HepG2 (cell line): ENCODE measurements around the gene C1orf198. TPM values are rescaled to one million over a fixed set of nuclear protein-coding genes. Genes with fewer than 3 reads are reported as not detected.

ENCODE experiments used
- ATAC-seq: fragments of 200-7000 bp; cut with Tn5 transposase; 3 replicates; pipeline ENCODE4 v1.9.1; 2020; ENCODE audit warnings: mild to moderate bottlenecking, moderate library complexity
- BruUV-seq: library from RNA; stranded (reverse); fragments of 400-500 nt; replicated peaks from 2 replicates; lab custom pipeline; 2021; lab: Mats Ljungman, UMichigan
- CTCF ChIA-PET: fragments of 300-600 bp; formaldehyde crosslinking; extraction: SDS; loops from one replicate; lab custom pipeline; 2021; ENCODE audit warnings: low total read pairs, inconsistent platforms, low intra/inter-chr PET ratio; lab: Yijun Ruan, JAX
- POLR2A ChIA-PET: fragments of 350-600 bp; sonication (Branson Sonifier 250); formaldehyde crosslinking; loops from one replicate; lab custom pipeline; 2020; ENCODE audit warnings: antibody characterized with exemption, inconsistent platforms; lab: Yijun Ruan, JAX
- DNase-seq: peaks from one replicate; pipeline ENCODE4 v3.0.0-alpha.2; 2015; ENCODE audit warnings: low spot score
- FAIRE-seq: peaks from 3 replicates; lab custom pipeline; 2011; peaks lifted over from hg19 to GRCh38; lab: Jason Lieb, UNC
- H2AFZ ChIP-seq: one replicate; pipeline ENCODE4 v1.6.1; 2011; ENCODE audit warnings: low read length, inconsistent platforms
- H3K27ac ChIP-seq: fragments of 300-600 bp; 3 replicates; pipeline ENCODE4 v1.8.0; 2011; ENCODE audit warnings: mixed run types, mild to moderate bottlenecking, mixed read lengths, low read length, inconsistent platforms; ENCODE audit not compliant: insufficient read depth; ENCODE audit errors: extremely low read length
- H3K27me3 ChIP-seq, 2 experiments: fragments of 200-600 bp in 1 of 2; 2 replicates in 1 of 2; 3 replicates in 1 of 2; pipeline versions ENCODE4 v1.6.0 to v1.8.0; 2011; ENCODE audit warnings: low read length in 2 of 2, mild to moderate bottlenecking in 2 of 2, moderate library complexity in 2 of 2, inconsistent platforms in 1 of 2; ENCODE audit not compliant: insufficient read depth in 2 of 2, control insufficient read depth in 1 of 2
- H3K36me3 ChIP-seq, 2 experiments: fragments of 200-600 bp in 1 of 2; replicated peaks in 1 of 2; 2 replicates in 1 of 2; 3 replicates in 1 of 2; pipeline versions ENCODE4 v1.5.1 to v1.8.0; 2011; ENCODE audit warnings: low read length in 2 of 2, inconsistent platforms in 1 of 2; ENCODE audit not compliant: insufficient read depth in 2 of 2, control insufficient read depth in 1 of 2
- H3K4me1 ChIP-seq: 2 replicates; pipeline ENCODE4 v1.5.1; 2012; ENCODE audit warnings: low read length, inconsistent platforms; ENCODE audit not compliant: insufficient read depth
- H3K4me2 ChIP-seq: 2 replicates; pipeline ENCODE4 v1.6.0; 2011; ENCODE audit warnings: low read depth, low read length, inconsistent platforms
- H3K4me3 ChIP-seq, 3 experiments: fragments of 200-600 bp in 1 of 3; sonication (generic), shearing (Covaris generic) in 1 of 3; replicated peaks in 1 of 3; 2 replicates each; pipeline ENCODE4 v1.5.1; 2011 to 2016; ENCODE audit warnings: low read length in 3 of 3, inconsistent platforms in 2 of 3, low read depth in 2 of 3, mild to moderate bottlenecking in 2 of 3, control low read depth in 1 of 3, mixed read lengths in 1 of 3; ENCODE audit not compliant: insufficient read depth in 1 of 3
- H3K79me2 ChIP-seq: one replicate; pipeline ENCODE4 v1.6.1; 2011; ENCODE audit warnings: low read length, inconsistent platforms; ENCODE audit not compliant: insufficient read depth
- H3K9ac ChIP-seq: 2 replicates; pipeline ENCODE4 v1.6.0; 2011; ENCODE audit warnings: mild to moderate bottlenecking, low read depth, low read length, inconsistent platforms; ENCODE audit not compliant: insufficient read depth
- H3K9me3 ChIP-seq: 2 replicates; pipeline ENCODE4 v1.5.1; 2012; ENCODE audit warnings: mild to moderate bottlenecking, low read length
- H4K20me1 ChIP-seq: 2 replicates; pipeline ENCODE4 v1.6.0; 2011; ENCODE audit warnings: inconsistent platforms, mild to moderate bottlenecking, low read length, moderate library complexity; ENCODE audit not compliant: insufficient read depth
- ATF1 ChIP-seq: IDR thresholded peaks from 2 replicates; pipeline ENCODE4 v1.6.1; 2016; ENCODE audit warnings: mild to moderate bottlenecking, control low read depth
- RORA ChIP-seq: sonication (generic); formaldehyde crosslinking; IDR thresholded peaks from 2 replicates; pipeline ENCODE4 v1.5.0; 2020; ENCODE audit warnings: mild to moderate bottlenecking, missing genetic modification reagents, moderate library complexity
- RXRB ChIP-seq: IDR thresholded peaks from 2 replicates; pipeline ENCODE4 v1.6.1; 2016; ENCODE audit warnings: borderline replicate concordance, missing genetic modification reagents, missing compliant biosample characterization
- SRSF4 ChIP-seq: fragments of 200-400 bp; formaldehyde crosslinking; IDR thresholded peaks from one replicate; pipeline ENCODE4 v1.6.1; 2018; ENCODE audit warnings: mild to moderate bottlenecking, low read depth, low read length, moderate library complexity; ENCODE audit not compliant: poor library complexity, severe bottlenecking
- STAT5B ChIP-seq: sonication (generic); formaldehyde crosslinking; IDR thresholded peaks from 2 replicates; pipeline ENCODE4 v1.4.0; 2020; ENCODE audit warnings: missing genetic modification reagents
- TRIM24 ChIP-seq: sonication (generic); formaldehyde crosslinking; IDR thresholded peaks from 2 replicates; pipeline ENCODE4 v1.8.0; 2022; ENCODE audit warnings: mild to moderate bottlenecking, missing genetic modification reagents
- ZNF678 ChIP-seq: sonication (generic); formaldehyde crosslinking; IDR thresholded peaks from 2 replicates; pipeline ENCODE4 v1.4.0; 2020; ENCODE audit warnings: mild to moderate bottlenecking, missing genetic modification reagents
- ZNF780A ChIP-seq: sonication (generic); formaldehyde crosslinking; IDR thresholded peaks from 2 replicates; pipeline ENCODE4 v1.8.0; 2022; ENCODE audit warnings: mild to moderate bottlenecking, missing genetic modification reagents, moderate library complexity
- WGBS: methylation state at CpG from one replicate; pipeline ENCODE4 v1.1.6; 2017; ENCODE audit warnings: low lambda C conversion rate; 5-methylcytosine and 5-hydroxymethylcytosine counted together
- in situ Hi-C: cut with HindIII; loops from 2 replicates; pipeline ENCODE4 v1.10.0; 2017; ENCODE audit warnings: low pct_unique_long_range_greater_than_20kb; ENCODE audit not compliant: extremely low pct_ligation_motif_present
- intact Hi-C: fragments of 100-400 bp; cut with micrococcal nuclease; formaldehyde crosslinking; loops from one replicate; pipeline ENCODE4 v1.10.0; 2022; ENCODE audit not compliant: unreplicated experiment
- polyA plus RNA-seq, 8 experiments: library from polyadenylated mRNA; depleted of rRNA in 3 of 8; stranded (reverse) in 7 of 8; unstranded in 1 of 8; fragments of >200 nt; fragmentation: Illumina TruSeq in 4 of 8; extraction: Trizol in 4 of 8; gene quantifications; 2 replicates each; pipeline versions ENCODE4 v1.2.1 to v1.2.3, GENCODE V29; 2011 to 2016; ENCODE audit warnings: low read depth in 4 of 8, missing spikeins in 1 of 8, mixed read lengths in 1 of 8; ENCODE audit not compliant: insufficient read depth in 1 of 8
- total RNA-seq, 5 experiments: library from RNA; depleted of rRNA; stranded (reverse); fragments of >200 nt; fragmentation: Illumina TruSeq; extraction: Trizol; gene quantifications; 2 replicates each; pipeline ENCODE4 v1.2.3, GENCODE V29; 2016; ENCODE audit warnings: low read depth in 1 of 5
- TF ChIP-seq, protein P1 (sequence below): sonication (generic); formaldehyde crosslinking; IDR thresholded peaks from 2 replicates; pipeline ENCODE4 v1.8.0; 2022; ENCODE audit warnings: mild to moderate bottlenecking, missing genetic modification reagents, moderate library complexity

Gene C1orf198
- total and polyA plus RNA-seq, 2 of the 13 experiments (the other 11 are each of a cell fraction or from before 2014, with no cell fraction given) = 12.7 to 13.4 TPM

DNA sequence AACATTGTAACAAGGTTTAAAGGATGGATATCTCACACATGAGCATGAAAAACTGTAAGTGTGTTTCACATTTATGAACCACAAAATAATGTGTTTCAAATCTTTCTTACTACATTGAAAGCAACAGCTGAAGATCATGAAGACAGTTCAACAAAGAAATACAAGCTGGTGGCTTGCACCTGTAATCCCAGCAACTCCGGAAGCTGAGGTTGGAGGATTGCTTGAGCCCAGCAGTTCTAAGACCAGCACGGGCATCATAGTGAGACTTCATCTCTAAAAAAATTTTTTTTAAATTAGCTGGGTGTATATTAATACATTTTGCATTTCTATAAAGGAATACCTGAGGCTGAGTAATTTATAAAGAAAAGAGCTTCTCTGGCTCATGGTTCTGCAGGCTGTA is 27.1 kb upstream of the C1orf198 start:
- H4K20me1 ChIP-seq = no peaks in the 10 kb centered on the region
- no peak overlapping the region for H2AFZ ChIP-seq
- no peak for TF ChIP-seq ATF1 (CRISPR knock-in tag)
- no peak for TF ChIP-seq SRSF4
- no peak for TF ChIP-seq ZNF780A (CRISPR knock-in tag)
- TF ChIP-seq, protein P1, sequence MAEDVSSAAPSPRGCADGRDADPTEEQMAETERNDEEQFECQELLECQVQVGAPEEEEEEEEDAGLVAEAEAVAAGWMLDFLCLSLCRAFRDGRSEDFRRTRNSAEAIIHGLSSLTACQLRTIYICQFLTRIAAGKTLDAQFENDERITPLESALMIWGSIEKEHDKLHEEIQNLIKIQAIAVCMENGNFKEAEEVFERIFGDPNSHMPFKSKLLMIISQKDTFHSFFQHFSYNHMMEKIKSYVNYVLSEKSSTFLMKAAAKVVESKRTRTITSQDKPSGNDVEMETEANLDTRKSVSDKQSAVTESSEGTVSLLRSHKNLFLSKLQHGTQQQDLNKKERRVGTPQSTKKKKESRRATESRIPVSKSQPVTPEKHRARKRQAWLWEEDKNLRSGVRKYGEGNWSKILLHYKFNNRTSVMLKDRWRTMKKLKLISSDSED = no peak
- TF ChIP-seq RORA (CRISPR knock-in tag) = no peak
- TF ChIP-seq ZNF678 (CRISPR knock-in tag) = no peak
- no peak for TF ChIP-seq STAT5B (CRISPR knock-in tag)
- no peaks in the 10 kb centered on the region; a peak in 2 of 5 replicates for H3K27me3 ChIP-seq
- H3K4me2 ChIP-seq = no peak overlapping the region
- no peak overlapping the region for H3K27ac ChIP-seq
- DNase-seq (no peak), ATAC-seq (no peak), FAIRE-seq (no peak)
- H3K79me2 ChIP-seq = no peaks in the 10 kb centered on the region
- BruUV-seq = no TSS peak
- peaks cover 9% of the 10 kb centered on the region; the same call in 1 of the 2 replicates for H3K4me1 ChIP-seq
- POLR2A ChIA-PET = no interaction called here
- CTCF ChIA-PET = no interaction called here
- WGBS = 67% methylated on average over 2 of the region's 2 CpGs
- in situ Hi-C loops = no loop called here
- no peaks in the 10 kb centered on the region for H3K36me3 ChIP-seq
- no peak overlapping the region for H3K9ac ChIP-seq
- H3K9me3 ChIP-seq = no peaks in the 10 kb centered on the region
- intact Hi-C loops = no loop called here
- no peak overlapping the region for H3K4me3 ChIP-seq

- in situ Hi-C loops = no loop called here
- no TSS peak for BruUV-seq
- H3K4me3 ChIP-seq = no peak overlapping the region
- FAIRE-seq (no peak), ATAC-seq (peak; percentile 38; the same call in 2 of the 3 replicates), DNase-seq (no peak)
- intact Hi-C loops = no loop called here
- H3K27me3 ChIP-seq = no peaks in the 10 kb centered on the region; a peak in 2 of 5 replicates
- H3K9ac ChIP-seq = no peak overlapping the region
- ChIA-PET POLR2A (no interaction called here), CTCF (no interaction called here)
- no peak for TF ChIP-seq TRIM24
- no peak for TF ChIP-seq RXRB
- H4K20me1 ChIP-seq = no peaks in the 10 kb centered on the region
- no peak overlapping the region for H3K4me2 ChIP-seq
- no peaks in the 10 kb centered on the region for H3K9me3 ChIP-seq
- no peaks in the 10 kb centered on the region for H3K79me2 ChIP-seq
- no peaks in the 10 kb centered on the region for H3K36me3 ChIP-seq
- H3K27ac ChIP-seq = no peak overlapping the region
- 36% methylated on average over 4 of the region's 5 CpGs for WGBS
- H2AFZ ChIP-seq = no peak overlapping the region
- peaks cover 9% of the 10 kb centered on the region; the same call in 1 of the 2 replicates for H3K4me1 ChIP-seq
Observed at GRCh38 chr1:230894664-230895063, 26.3 kb upstream of the C1orf198 start.
